Right lobe of liver (tissue), 4 donors: Measurements from ENCODE around the gene VWA8.

Source experiments
- CTCF ChIP-seq, 4 donors: fragments of 200-600 bp in 3 of 4; fragments of 450-650 bp in 1 of 4; IDR thresholded peaks; one replicate each; pipeline versions ENCODE4 v1.5.1 to v1.8.0; 2016 to 2022; ENCODE audit warnings: antibody characterized with exemption in 4 of 4, mild to moderate bottlenecking in 2 of 4
- POLR2A ChIP-seq: fragments of 450-650 bp; IDR thresholded peaks from one replicate; pipeline ENCODE4 v1.6.1; 2017; ENCODE audit warnings: antibody characterized with exemption, mild to moderate bottlenecking
- donor health status: DM: no; HTN: no; CAD: no.
- donor health status: DM: no; HTN: no; CAD: no.
- donor health status: DM: no; HTN: yes; CAD: no.

- TF ChIP-seq POLR2A = no peak
- TF ChIP-seq CTCF (IDR thresholded peaks at IDR 0.05) = peak in 1 of 4 donors; percentile 15
Measured at GRCh38 chr13:41720839-41721561, 239.9 kb downstream of the VWA8 start.
